Stimulated activated CD4-positive, alpha-beta T cell treated with anti-CD3 and anti-CD28 coated beads, Interleukin-2, amount 100 ng/mL, for 4 hours (primary cell): Measurements from ENCODE around the gene MISP.
A peak's percentile ranks its signal among the peaks of the same experiment; 100 is the strongest.

Experiments
- DNase-seq: peaks from one replicate; pipeline ENCODE4 v3.0.0-alpha.2; 2020; ENCODE audit warnings: low read depth

MISP gene

DNA sequence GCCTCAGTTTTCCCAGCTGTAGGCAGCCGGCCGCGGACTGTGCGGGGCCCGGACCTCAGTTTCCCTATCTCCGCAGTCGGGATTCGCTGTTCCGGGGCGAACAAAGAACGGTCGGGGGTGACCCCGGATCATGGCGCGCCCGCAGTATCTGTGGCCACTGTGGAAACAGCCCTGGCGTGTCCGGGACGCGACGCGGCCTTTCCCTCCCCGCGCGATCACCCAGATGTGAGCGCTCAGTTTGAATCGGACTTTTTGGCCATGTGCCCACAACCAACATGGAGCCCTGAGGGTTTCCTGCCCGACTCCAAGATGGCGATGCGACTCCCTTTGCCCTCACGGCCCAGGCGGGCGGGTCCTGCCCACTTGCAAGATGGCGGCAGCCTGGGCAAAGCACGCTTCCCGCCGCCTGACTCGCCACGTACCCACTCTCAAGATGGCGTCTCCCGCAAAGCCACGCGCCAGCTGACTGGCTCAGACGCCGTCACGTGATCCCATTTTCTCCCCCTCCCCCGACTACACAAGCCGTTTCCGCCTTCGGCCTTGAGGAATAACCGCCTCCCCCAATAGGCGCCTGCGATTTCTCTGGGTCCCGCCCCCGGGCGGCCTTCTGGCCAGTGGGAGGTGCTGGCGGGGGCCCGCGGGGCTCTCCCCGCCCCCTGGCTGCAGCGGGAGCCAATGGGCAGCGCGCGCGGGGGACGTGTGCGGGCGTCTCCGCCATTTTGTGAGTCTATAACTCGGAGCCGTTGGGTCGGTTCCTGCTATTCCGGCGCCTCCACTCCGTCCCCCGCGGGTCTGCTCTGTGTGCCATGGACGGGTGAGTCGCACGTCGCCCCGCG is 46.0 kb downstream of the MISP start, which contains the start of gene PTBP1:
TSS of gene PTBP1 (plus strand) at position 761 of the 836 bp plus-strand sequence. CDS start at position 807, 46 bp downstream.
- DNase-seq, result peak; percentile 100

DNA sequence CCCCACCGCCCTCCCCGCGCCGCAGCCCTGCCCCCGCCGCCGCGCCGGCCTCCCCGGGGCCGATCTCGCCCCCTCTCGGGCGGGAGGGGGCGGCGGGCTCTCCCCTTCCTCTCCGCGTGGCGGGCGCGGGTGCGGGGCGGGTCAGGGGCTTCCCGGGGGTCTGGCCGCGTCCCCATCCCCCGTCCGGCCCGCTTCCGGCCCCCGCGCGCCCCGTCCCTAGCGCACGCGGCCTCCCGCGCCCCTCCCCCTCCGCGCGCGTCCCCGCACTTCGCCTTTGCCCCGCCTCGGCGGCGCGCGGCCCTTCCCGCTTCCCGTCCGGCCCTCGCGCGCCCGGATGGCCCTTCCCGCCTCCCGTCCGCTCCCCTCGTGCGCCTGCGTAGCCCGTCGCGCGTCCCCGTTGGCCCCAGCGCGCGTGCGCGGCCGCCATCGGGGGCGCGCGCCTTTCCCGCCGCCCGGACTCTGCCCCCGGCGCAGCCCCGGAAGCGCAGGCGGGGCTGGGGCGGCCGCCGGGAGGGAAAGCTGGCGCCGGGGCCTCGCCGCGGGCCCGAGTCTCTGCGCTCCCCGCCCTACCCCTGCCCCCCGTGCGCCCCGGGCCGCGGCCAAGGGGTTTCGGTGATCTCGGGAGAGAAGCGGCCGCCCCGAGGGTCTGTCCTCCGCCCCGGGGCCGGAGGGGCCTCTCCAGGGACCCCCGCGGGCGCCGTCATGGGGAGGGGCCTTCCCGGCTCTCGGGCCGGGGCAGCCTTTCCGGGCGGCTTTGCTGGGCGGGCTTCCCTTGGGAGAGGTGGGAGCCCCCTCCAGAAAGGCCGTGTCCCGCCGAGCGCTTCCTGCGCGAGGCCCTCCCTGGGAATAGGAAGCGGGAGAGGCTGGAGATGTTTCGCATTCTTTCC is 46.9 kb downstream of the MISP start:
- peak; percentile 76 for DNase-seq

DNA sequence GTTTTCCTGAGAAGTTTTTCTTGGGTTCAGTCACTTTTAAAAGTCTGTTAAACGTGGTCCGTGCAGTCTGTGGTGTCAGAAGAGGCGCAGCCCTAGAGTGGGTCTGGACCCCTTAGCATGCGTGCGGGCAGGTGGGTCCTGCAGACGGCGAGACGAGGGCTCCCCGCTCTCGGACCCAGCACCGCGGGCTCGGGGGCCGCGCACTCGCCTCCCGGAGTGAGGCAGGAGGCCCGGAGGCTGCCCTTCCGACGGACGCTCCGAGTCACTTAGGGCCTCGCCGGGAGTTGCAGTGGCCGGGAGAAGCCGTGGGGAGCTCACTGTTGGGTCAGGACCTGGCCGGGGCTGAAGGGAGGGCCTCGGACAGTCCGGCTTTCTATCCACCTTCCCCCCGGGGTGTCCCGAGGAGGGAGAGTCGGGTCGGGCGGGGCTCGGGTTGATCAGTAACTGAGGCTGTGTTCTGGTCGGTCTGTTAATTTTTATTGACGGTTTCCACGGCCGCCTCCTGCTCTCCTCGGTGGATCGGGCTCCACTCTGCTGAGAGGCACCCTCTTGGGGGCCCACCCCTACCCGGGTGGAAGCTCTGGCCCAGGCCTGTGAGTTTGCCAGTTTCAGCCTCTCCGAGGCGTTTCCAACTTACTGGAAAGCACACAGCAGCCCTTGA is 47.6 kb downstream of the MISP start:
- DNase-seq, result no peak

DNA sequence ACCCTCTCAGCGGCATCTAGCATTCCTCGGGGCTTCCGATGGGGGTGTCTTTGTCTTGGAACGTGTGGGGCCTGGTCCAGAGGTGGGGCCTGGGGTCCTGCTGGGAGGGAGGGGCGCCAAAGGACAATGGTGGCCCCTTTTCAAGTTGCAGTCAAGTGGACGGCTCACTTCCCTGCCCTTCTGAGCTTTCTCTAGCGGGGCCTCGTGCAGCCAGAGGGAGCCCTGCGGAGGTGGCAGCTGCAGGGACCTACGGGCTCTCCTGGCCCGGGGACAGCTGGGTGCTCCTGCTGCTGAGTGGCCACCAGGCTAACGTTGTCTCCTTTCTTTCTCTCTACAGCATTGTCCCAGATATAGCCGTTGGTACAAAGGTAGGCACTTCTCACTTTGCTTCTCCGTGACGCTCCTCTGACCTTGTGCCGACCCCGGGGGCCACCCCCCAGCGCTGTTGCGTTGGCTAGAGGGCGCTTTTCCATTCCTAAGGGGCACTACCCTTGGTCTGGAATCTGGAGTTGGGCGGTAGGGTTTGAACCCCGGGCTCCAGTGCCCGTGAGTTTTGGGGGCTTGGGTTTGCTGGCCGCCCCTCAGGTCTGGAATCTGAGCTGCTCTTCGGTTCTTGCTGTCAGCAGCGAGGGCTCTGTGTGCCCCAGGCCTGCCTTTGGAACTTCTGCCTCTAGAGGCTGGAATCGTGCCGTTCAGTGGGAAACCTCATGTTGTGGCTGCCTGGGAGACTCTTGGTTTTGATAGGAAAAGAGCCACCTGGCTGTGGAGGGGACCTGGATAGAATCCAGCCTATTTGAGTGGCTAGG is 48.4 kb downstream of the MISP start:
- no peak for DNase-seq

DNA sequence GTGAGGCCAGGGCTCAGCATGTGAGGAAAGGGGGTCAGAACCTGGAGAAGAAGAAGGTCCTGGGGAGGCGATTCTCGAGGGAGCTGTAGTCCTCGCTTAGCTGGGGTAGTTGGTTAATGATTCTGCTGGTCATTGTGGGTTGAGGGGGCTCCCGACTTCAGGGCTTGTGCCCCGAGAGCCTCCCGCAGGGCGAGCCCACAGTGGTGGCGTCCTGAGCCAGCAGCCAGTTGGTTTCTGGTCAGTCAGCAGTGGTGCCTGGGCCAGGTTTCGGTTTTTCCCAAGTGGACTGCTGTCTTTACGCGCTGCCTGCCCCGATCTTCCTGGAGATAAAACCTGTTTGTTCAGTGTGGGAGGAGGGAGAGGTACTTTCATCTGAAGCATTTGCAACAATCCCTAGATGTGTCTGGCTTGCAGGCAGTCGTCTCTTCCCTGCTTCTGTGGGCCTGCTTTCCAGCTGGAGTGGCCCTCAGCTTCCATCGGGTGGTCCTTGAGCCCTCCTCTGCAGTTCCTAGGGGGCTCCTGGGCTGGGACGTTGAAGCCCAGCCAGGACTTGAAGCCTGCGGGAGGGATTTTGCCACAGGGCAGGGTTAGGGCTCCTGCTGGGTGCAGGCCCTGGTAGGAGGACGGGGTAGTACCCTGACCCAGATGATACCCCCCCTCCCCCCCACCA is 49.6 kb downstream of the MISP start:
- no peak for DNase-seq

DNA sequence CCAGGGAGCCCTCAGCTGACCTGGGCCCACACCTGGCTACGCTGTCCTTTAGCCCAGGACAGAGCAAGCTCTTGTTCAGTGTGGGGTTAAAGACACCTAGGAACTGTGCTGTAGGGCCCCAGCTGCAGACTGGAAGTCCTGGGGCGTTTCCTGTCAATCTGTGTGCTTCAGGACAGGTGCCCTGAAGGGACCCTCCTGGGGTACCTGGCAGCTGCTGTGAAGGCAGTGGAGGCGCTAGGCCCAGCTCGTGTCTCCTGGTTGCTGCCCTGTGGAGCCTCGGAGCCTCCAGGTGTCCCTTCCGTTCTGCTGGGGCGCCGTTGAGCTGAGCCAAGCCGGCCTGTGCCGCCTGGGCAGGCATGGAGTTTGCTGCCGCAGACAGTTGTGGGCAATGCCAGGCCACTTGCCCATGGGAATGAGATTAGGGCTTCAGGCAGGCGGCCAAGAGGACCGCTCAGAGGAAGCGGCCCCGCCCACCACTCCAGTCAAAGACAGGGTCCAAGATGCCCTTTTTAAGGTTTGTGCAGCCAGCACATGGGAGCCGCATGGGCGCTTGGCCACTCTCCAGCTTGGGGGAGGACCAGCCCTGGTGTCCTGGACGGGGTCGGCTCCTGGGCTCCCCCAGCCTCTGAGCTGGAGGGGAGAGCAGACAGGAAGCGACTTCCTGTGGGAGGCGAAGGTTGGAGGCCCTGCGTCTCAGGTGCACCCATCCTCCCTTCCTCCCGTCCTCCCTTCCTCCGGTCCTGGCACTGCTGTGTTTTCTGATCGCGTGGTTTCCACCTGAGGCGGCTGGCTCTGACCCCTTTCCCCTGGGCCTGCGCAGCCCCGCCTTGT is 50.3 kb downstream of the MISP start:
- no peak for DNase-seq

DNA sequence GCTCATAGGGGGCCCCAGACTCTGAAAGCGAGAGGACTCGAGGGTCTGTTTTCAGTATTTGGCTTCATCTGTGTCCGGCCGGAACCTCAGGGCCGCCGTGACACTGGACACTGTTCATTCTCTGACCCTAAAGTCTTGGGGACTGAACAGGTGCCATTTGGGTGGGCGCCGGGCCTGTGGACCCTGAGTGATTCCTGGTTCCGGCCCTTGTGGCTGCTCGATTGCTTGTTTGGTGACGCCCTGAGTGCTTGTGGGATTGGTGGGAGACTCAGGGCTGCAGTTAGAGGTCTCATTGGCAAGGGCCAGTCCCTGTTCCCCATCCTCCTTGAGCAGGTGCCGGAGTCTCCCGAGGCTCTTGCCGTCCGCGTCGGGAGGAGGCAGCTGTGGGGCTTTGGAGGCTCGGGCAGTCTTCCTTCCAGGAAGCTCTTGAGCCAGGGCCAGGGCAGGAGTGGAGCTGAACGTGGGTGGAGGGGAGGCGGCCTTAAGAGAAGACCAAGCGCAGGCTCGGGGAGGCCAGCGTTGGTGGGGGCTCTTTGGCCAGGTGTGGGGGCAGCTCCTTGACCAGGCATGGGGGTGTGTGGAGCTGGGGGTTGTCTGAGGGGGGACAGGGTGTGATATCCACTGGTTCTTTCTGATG is 51.1 kb downstream of the MISP start:
- no peak for DNase-seq

DNA sequence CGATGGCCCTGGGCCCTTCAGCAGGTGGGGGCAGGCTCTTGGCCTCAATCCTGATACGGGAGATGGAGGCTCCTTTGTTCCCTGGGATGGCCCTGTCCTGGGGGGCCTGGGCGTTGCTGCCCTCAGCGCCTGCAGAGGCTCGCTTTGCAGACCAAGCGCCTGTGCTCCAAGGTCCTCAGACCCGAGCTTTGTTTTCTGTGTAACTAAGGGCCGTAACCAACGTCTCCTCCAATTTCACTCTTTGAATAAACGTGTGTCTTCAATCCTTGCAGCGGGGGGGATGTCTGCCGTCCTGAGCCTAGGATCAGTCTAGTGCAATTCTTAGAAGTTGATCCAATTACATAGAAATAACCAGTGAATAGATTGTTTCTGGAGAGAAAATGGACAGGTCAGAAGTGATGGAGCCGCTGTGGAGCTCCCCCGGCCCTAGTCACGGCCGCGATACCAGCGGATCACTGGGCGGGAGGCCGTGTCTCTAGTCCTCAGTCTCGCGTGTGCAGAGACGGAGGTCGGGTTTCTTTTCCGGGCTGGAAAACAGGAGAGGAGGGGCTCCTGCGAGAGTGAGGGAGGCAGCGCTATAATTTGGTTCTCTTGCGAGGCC is 51.7 kb downstream of the MISP start:
- no peak for DNase-seq

DNA sequence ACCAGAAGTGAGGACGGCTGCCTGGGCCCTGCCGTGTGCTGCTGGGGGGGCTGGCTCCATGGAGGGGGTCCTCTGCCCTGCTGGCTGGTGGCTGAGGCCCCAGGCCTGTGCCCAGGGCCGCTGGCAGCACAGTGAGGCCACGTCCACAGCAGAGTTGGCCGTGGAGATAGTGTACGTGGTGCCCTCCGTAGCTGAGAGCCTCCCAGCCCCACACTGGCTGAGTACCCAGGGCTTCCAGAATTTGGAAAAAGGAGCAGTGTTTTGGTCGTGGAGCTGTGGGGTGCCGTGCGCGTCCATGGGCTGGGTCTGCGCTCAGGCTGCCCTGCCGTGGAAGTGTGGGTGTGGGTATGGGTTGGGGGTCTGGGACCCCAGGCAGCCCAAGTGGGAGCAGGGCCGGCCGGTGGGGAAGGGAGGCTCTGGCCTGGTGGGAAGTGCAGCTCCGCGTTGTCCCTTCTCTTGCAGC is 52.2 kb downstream of the MISP start:
- no peak for DNase-seq

DNA sequence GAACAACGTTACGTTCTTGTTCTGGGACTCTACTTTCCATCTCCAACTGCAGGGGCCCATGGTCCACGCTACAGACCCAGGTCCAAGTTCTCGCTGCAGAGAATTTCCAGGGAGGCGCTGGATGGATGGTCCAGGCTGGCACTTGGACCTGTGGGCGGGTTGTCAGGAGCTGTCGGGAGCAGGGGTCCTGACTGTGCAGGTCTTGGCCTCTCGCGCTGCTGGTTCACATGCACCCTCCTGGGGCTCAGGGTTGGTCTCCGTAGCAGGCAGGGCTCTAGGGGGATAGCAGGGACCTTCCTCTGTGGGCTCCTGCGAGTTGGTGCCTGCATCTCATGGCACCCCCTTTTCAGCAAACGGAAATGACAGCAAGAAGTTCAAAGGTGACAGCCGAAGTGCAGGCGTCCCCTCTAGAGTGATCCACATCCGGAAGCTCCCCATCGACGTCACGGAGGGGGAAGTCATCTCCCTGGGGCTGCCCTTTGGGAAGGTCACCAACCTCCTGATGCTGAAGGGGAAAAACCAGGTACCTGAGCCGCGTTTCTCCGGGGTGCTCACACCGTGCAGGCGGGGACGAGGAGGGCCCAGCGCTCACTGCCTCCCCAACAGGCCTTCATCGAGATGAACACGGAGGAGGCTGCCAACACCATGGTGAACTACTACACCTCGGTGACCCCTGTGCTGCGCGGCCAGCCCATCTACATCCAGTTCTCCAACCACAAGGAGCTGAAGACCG is 52.9 kb downstream of the MISP start:
- no peak for DNase-seq

DNA sequence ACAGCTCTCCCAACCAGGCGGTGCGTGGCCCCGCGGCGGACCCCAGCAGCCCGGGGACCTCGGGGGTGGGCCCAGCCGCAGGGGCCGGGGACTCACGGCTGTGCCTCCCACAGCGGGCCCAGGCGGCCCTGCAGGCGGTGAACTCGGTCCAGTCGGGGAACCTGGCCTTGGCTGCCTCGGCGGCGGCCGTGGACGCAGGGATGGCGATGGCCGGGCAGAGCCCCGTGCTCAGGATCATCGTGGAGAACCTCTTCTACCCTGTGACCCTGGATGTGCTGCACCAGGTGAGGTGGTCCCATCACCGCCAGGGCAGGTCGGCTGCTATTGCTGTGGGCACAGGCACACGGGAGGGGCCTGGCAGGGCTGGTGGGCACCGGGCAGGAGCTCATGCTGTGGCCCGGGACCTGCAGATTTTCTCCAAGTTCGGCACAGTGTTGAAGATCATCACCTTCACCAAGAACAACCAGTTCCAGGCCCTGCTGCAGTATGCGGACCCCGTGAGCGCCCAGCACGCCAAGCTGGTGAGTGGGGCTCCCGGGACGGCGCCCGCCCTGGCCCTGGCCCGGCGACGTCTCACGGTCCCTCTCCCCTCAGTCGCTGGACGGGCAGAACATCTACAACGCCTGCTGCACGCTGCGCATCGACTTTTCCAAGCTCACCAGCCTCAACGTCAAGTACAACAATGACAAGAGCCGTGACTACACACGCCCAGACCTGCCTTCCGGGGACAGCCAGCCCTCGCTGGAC is 53.7 kb downstream of the MISP start:
- no peak for DNase-seq

DNA sequence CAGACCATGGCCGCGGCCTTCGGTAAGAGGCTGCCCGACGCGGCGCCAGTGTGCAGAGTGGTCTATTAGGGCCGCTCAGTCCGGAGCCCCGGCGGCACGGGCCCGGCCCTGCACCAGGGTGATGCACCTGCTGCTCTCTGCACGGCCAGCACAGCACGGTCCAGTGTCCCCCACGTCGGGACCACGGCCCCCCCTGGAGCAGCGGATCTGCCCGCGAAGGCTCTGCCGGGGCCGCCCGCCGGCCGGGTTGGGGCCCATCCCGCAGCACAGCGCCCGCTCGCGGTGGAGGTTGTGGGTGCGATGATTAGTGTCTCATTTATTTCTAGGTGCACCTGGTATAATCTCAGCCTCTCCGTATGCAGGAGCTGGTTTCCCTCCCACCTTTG is 54.2 kb downstream of the MISP start:
- DNase-seq, result no peak

DNA sequence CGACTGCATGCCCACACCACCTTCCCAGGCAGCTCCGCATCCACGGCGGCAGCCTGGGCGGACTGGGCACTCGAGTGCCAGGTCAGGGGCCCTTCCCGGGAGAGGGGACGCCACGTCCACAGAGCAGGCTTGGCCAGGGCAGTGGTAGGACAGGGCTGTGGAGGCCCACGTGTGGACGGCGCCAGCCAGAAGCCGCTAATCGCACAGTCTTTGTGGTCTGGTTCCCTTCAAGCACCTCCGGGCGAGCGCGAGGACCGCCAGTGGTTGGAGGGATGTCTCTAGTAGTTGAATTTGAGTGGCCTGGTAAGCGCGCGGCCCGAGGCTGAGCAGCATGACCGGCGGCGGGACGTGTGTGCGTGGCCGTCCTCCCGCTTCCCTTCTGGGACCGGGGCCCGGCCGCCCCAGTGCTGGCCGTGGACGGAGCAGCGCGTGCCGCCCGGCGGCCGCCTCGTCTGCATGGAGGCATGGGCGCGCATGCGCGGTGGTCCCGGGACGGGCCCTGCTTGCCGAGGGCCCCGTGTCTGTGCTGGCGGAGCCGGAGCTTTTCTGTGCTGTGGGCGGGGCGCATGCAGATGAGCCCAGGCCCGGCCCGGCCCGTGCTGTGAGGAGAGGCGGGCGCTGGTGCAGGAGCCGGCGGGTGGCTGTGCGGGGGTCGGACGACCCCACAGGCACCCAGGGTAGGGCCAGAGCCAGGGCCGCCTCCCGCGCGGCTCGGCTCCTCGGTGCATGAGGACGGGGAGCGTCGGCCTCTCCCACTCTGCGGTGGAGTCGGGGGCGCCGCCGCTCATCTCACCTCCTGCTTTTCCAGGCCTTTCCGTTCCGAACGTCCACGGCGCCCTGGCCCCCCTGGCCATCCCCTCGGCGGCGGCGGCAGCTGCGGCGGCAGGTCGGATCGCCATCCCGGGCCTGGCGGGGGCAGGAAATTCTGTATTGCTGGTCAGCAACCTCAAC is 55.0 kb downstream of the MISP start:
- DNase-seq, result no peak

DNA sequence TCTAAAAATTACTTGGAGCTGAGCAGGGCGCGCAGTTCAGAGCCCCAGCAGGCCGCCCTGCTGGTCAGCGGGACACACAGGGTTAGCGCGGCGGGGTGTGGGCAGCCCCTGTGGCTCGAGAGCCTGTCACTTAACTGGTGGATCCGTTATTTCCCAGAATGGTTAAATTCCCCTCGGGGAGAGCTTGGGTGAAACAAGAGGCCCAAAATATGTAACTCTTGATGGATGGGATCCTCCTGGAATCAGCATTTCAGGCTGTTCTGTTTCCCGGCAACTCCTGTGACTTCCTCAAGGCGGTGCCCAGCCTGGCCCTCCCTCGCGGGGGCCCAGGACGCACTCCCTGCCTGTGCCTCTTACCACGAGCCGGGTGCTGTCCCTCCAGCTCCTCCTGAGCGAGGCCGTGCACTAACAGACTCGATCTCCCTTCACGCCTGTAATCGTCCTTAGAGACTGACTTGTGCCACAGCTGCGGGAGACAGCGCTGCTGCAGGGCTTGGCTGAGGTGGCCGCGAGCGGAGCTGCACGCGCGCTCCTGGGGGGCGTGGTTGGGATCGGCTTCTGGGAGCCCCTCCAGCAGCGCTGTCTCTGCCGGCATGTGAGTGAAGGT is 56.0 kb downstream of the MISP start:
- DNase-seq, result no peak

DNA sequence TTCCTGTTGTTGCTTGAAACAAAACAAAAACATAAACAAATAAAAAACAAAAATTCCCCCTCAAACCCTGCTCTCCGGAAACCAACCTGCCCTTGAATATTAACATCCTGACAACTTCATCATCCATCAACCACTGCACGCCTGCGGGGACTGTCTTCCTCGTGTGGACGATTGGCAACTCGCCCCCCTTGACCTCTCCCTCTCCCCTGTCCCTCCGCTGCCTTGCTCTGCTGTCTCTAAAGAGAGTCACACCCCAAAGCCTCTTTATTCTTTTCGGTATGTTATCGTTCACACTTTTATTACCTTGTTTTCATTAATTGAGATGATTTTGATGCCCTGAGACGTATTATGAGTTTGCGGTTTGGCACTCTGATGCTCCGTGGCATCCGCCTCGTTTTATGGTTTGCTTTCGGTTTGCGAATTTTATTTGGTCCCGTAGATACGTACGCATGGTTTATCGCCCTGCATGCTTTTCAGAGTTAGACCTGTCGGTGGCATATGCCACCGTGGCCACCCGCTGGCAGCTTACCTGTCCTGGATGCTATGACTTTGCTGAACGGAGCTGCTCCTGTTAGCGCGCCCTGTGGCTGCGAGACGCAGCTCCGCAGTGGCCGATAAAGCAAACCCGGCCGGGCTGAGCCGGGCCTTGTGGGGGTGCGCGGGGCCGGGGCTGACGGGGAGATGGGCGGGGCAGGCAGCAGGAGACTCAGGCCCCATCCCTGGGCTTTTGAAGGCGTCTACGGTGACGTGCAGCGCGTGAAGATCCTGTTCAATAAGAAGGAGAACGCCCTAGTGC is 56.9 kb downstream of the MISP start:
- DNase-seq, result no peak
